Panc1 (cell line): Measurements from ENCODE around the gene MARK2. TPM values are rescaled to one million over a fixed set of nuclear protein-coding genes. Genes with fewer than 3 reads are reported as not detected.

ENCODE experiments used
- ATAC-seq: fragments of 200-7000 bp; cut with Tn5 transposase; 2 replicates; pipeline ENCODE4 v1.9.1; 2020; ENCODE audit warnings: mild to moderate bottlenecking, moderate library complexity
- BruUV-seq: library from RNA; stranded (reverse); fragments of 400-500 nt; replicated peaks from 2 replicates; lab custom pipeline; 2021; lab: Mats Ljungman, UMichigan
- CTCF ChIA-PET: fragments of 300-600 bp; sonication (Branson Sonifier 250); formaldehyde crosslinking; loops from one replicate; lab custom pipeline; 2022; ENCODE audit warnings: antibody characterized with exemption; lab: Charles Lee
- POLR2A ChIA-PET: fragments of 300-600 bp; sonication (Branson Sonifier 250); formaldehyde crosslinking; loops from one replicate; lab custom pipeline; 2022; ENCODE audit warnings: antibody characterized with exemption; lab: Charles Lee
- DNase-seq: peaks from one replicate; pipeline ENCODE4 v3.0.0-alpha.2; 2010; ENCODE audit warnings: low read depth, low spot score
- H3K27ac ChIP-seq: 2 replicates; pipeline ENCODE4 v1.5.1; 2011; ENCODE audit warnings: mild to moderate bottlenecking, low read length, inconsistent platforms
- H3K27me3 ChIP-seq: fragments of 200-500 bp; sonication (Bioruptor generic); 2 replicates; pipeline ENCODE4 v1.6.0; 2014; ENCODE audit warnings: low read length, inconsistent platforms; ENCODE audit not compliant: control insufficient read depth, insufficient read depth
- H3K36me3 ChIP-seq: fragments of 200-500 bp; sonication (Bioruptor generic); 2 replicates; pipeline ENCODE4 v1.5.1; 2014; ENCODE audit warnings: inconsistent platforms, mild to moderate bottlenecking, low read length, moderate library complexity; ENCODE audit not compliant: control insufficient read depth, insufficient read depth
- H3K4me1 ChIP-seq: 2 replicates; pipeline ENCODE4 v1.5.1; 2011; ENCODE audit warnings: inconsistent platforms, mild to moderate bottlenecking, low read length, moderate library complexity; ENCODE audit not compliant: control insufficient read depth, insufficient read depth
- H3K4me3 ChIP-seq, 2 experiments: 2 replicates each; pipeline ENCODE4 v1.5.1; 2011 to 2012; ENCODE audit warnings: low read depth in 2 of 2, low read length in 2 of 2, mild to moderate bottlenecking in 2 of 2, inconsistent platforms in 1 of 2, moderate library complexity in 1 of 2
- H3K9me3 ChIP-seq: fragments of 200-500 bp; sonication (Bioruptor generic); 2 replicates; pipeline ENCODE4 v1.5.1; 2014; ENCODE audit warnings: low read depth, mild to moderate bottlenecking, inconsistent platforms, low read length, moderate library complexity; ENCODE audit not compliant: control insufficient read depth, insufficient read depth
- POLR2AphosphoS5 ChIP-seq: IDR thresholded peaks from 2 replicates; pipeline ENCODE4 v1.6.1; 2012; ENCODE audit warnings: mild to moderate bottlenecking, low read depth, low read length, moderate library complexity
- SIN3A ChIP-seq: IDR thresholded peaks from 2 replicates; pipeline ENCODE4 v1.6.1; 2012; ENCODE audit warnings: low read depth, mild to moderate bottlenecking, low read length, moderate library complexity, borderline replicate concordance; ENCODE audit not compliant: insufficient read depth
- TCF7L2 ChIP-seq: IDR thresholded peaks from 2 replicates; pipeline ENCODE4 v1.6.1; 2011; ENCODE audit warnings: mild to moderate bottlenecking, low read depth, low read length, inconsistent platforms
- in situ Hi-C: cut with HindIII; loops from 2 replicates; pipeline ENCODE4 v1.10.0; 2016; ENCODE audit warnings: low sequenced_read_pairs, low pct_unique_long_range_greater_than_20kb
- intact Hi-C: fragments of 100-400 bp; cut with micrococcal nuclease; formaldehyde crosslinking; loops from one replicate; pipeline ENCODE4 v1.10.0; 2022; ENCODE audit not compliant: unreplicated experiment
- total RNA-seq: library from RNA; stranded (reverse); gene quantifications from one replicate; pipeline ENCODE4 v1.2.1, GENCODE V29; 2021; ENCODE audit not compliant: unreplicated experiment
- TF ChIP-seq, protein P1 (sequence below), 2 experiments: IDR thresholded peaks; 2 replicates each; pipeline ENCODE4 v1.6.1; 2011 to 2012; ENCODE audit warnings: low read depth in 2 of 2, control low read depth in 1 of 2, low read length in 1 of 2, mild to moderate bottlenecking in 1 of 2, moderate library complexity in 1 of 2; ENCODE audit not compliant: insufficient read depth in 1 of 2
- TF ChIP-seq, protein P2 (sequence below): fragments of 450-650 bp; IDR thresholded peaks from 2 replicates; pipeline ENCODE4 v1.5.1; 2017; ENCODE audit warnings: mild to moderate bottlenecking

The MARK2 gene
- total RNA-seq, 1 experiment from 2014 or later: 41.1 TPM

DNA sequence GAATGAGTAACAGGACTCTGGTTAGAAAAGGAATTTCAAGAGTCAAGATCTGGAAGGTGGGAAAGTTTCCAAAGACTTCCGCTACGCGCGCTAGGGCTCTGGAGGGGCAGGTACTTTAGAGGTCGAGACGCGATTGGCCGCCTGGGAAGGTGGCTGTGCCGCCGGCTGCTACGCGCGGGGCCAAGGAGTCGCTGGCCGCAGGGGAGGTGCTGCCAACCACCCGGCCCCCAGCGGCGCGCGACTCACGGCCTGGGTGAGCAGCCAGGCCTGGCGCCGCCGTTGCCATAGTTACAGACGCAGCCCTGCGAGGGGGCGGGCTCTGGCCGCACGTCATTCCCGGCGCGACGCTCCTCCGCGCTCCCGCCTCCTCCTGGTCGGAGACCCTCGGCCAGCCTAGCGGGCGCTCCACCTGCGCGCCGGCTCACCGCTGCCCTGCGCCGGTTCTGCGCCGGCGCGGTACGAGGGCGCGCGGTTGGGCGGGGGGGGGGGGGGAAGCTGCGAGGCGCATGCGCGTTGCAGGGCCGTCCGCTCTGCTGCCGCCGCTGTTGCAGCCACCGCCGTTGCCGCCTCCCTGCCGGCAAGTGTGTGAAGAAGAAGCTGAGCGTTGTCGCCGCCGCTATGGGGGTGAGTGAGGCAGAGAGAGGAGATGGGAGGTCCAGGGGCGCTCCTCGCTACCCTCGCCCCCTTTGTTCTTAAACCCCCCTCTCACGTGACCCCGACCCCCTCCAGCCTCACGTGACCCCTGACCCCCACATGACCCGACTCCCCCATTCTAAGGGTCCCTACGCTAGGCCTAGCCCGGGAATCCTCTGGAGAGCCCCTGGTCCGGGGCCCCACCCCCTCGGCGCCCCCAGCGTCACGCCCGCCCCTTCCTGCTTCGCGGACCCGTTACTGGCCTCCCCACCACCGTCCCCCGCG, 99.8 kb downstream of the MARK2 start, which contains the start of gene NAA40:
Gene NAA40, plus strand, starts transcription at position 524 of the 918 bp plus-strand sequence. Its CDS starts 95 bp downstream, at position 619.
- Histone ChIP-seq H3K9me3 (no peaks in the 10 kb centered on the region), H3K4me1 (peaks cover 16% of the 10 kb centered on the region), H3K27me3 (no peaks in the 10 kb centered on the region), H3K36me3 (no peaks in the 10 kb centered on the region), H3K27ac (peak within 1 kb of the TSS; percentile 92), H3K4me3 (peak within 1 kb of the TSS; percentile 65 to 93)
- CTCF ChIA-PET: interaction anchor here (0.6 kb wide), 2 partner anchors 171 to 213 kb away, joined by 3 read pairs; no protein-coding TSS in a partner anchor
- in situ Hi-C loops (no loop called here), intact Hi-C loops (no loop called here)
- POLR2A ChIA-PET: interaction anchor here (0.6 kb wide), 1 partner anchor 22 kb away, joined by 3 read pairs; the partner anchor contains the start of gene RCOR2
- TF ChIP-seq POLR2AphosphoS5 (peak; percentile 81), SIN3A (peak; percentile 97; the same call in 1 of the 2 replicates), TCF7L2 (0 out of 2 replicates have a peak, but pooled peaks have one; percentile 28)
- TF ChIP-seq, protein P1, sequence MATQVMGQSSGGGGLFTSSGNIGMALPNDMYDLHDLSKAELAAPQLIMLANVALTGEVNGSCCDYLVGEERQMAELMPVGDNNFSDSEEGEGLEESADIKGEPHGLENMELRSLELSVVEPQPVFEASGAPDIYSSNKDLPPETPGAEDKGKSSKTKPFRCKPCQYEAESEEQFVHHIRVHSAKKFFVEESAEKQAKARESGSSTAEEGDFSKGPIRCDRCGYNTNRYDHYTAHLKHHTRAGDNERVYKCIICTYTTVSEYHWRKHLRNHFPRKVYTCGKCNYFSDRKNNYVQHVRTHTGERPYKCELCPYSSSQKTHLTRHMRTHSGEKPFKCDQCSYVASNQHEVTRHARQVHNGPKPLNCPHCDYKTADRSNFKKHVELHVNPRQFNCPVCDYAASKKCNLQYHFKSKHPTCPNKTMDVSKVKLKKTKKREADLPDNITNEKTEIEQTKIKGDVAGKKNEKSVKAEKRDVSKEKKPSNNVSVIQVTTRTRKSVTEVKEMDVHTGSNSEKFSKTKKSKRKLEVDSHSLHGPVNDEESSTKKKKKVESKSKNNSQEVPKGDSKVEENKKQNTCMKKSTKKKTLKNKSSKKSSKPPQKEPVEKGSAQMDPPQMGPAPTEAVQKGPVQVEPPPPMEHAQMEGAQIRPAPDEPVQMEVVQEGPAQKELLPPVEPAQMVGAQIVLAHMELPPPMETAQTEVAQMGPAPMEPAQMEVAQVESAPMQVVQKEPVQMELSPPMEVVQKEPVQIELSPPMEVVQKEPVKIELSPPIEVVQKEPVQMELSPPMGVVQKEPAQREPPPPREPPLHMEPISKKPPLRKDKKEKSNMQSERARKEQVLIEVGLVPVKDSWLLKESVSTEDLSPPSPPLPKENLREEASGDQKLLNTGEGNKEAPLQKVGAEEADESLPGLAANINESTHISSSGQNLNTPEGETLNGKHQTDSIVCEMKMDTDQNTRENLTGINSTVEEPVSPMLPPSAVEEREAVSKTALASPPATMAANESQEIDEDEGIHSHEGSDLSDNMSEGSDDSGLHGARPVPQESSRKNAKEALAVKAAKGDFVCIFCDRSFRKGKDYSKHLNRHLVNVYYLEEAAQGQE (IDR thresholded peaks at IDR 0.05; ENCODE audit: insufficient read depth in 1 of 2, low read depth in 2 of 2, low read length in 1 of 2): no peak
- TF ChIP-seq, protein P2, sequence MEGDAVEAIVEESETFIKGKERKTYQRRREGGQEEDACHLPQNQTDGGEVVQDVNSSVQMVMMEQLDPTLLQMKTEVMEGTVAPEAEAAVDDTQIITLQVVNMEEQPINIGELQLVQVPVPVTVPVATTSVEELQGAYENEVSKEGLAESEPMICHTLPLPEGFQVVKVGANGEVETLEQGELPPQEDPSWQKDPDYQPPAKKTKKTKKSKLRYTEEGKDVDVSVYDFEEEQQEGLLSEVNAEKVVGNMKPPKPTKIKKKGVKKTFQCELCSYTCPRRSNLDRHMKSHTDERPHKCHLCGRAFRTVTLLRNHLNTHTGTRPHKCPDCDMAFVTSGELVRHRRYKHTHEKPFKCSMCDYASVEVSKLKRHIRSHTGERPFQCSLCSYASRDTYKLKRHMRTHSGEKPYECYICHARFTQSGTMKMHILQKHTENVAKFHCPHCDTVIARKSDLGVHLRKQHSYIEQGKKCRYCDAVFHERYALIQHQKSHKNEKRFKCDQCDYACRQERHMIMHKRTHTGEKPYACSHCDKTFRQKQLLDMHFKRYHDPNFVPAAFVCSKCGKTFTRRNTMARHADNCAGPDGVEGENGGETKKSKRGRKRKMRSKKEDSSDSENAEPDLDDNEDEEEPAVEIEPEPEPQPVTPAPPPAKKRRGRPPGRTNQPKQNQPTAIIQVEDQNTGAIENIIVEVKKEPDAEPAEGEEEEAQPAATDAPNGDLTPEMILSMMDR: no peak
- DNase-seq (peak; percentile 76), ATAC-seq (peak; percentile 98)
- no TSS peak for BruUV-seq

DNA sequence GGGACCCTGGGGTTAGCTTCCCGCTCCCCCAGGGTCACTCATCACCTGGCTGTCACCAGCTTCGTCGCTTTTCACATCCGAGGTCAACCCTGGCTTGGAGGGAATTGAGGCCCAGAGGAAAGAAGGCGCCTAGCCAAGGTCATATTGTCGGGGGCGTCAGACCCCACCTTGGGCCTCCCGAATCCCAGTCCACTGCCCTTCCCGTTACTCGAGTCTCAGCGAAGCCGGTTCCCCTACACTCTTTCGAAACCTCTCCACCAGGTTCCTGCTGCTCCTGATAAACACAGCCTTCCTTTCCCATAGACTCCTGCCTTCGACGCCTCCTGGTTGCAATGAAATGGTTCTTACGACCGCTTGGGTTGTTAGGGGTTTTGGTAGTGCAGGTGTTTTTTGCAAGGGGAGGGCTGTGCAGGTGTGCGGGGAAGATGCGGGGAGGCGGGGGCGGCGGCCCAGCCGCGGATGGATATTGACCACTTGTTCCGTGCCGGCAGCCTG, 100.5 kb downstream of the MARK2 start:
- no TSS peak for BruUV-seq
- Histone ChIP-seq H3K27ac (peak overlapping the region; percentile 88), H3K4me3 (peak overlapping the region; percentile 65 to 93), H3K27me3 (no peaks in the 10 kb centered on the region), H3K36me3 (no peaks in the 10 kb centered on the region), H3K9me3 (no peaks in the 10 kb centered on the region), H3K4me1 (peaks cover 16% of the 10 kb centered on the region)
- intact Hi-C loops (no loop called here), in situ Hi-C loops (no loop called here)
- no peak for DNase-seq
- TF ChIP-seq TCF7L2: no peak
- no peak for TF ChIP-seq POLR2AphosphoS5
- no peak for TF ChIP-seq SIN3A
- TF ChIP-seq, protein P2: no peak
- TF ChIP-seq, protein P1 (IDR thresholded peaks at IDR 0.05; ENCODE audit: insufficient read depth in 1 of 2, low read depth in 2 of 2, low read length in 1 of 2): no peak
- no peak for ATAC-seq
- ChIA-PET CTCF (interaction anchor here (0.6 kb wide), 2 partner anchors 172 to 212 kb away, joined by 3 read pairs; no protein-coding TSS in a partner anchor), POLR2A (interaction anchor here (0.6 kb wide), 1 partner anchor 22 kb away, joined by 3 read pairs; the partner anchor contains the start of gene RCOR2)
